Endometrial microvascular endothelial cells (primary cell): ENCODE results near the gene ITGA11. TPM values are rescaled to one million over a fixed set of nuclear protein-coding genes. Genes with fewer than 3 reads are reported as not detected.

Source experiments
- in situ Hi-C: cut with HindIII; loops from 2 replicates; pipeline ENCODE4 v1.10.0; 2017; ENCODE audit warnings: low sequenced_read_pairs, low pct_unique_long_range_greater_than_20kb; ENCODE audit errors: inconsistent ontology term
- total RNA-seq: library from RNA; depleted of rRNA; stranded (reverse); fragments of >200 nt; gene quantifications from one replicate; pipeline ENCODE4 v1.2.3, GENCODE V29; 2015; ENCODE audit errors: inconsistent ontology term

The ITGA11 gene
- total RNA-seq, 1 donor from 2014 or later, result 0.19 TPM

- in situ Hi-C loops, result no loop called here
Observed at GRCh38 chr15:68383161-68384074, 48.5 kb downstream of the ITGA11 start.

DNA sequence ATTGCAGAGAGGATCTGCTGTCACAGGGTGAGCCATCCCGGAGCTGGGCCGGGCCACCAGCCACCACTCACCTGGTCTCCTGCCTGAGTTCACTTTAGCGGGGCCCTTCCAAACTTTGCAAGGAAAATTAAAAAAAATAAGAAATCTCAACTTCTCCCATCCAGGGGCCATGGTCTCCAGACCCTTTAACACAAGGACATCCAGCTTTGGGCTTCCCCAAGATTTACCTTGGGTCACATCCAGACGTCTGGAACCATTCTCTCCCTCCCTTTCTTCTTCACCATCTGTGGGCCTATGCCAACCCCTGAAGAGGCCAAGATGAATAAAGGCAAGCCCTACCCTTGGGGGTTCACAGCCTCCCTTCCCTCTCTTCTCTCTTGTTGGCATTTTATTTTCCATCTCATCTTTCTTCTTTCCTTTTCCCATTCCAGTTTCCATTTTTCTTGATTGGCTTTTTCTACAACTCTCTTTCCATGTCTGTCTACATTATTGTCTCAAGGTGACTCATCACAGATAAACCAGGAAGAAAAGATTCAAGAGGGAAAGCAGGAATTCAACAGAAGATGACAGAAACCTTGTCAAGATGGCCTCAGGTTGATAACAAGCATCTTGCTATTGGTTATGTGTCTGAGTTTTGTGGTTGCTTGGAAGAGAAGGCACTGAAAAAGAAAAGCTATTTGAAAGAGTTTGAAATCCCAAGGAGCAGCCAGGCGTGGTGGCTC is 49.5 kb downstream of the ITGA11 start:
- in situ Hi-C loops, result no loop called here

DNA sequence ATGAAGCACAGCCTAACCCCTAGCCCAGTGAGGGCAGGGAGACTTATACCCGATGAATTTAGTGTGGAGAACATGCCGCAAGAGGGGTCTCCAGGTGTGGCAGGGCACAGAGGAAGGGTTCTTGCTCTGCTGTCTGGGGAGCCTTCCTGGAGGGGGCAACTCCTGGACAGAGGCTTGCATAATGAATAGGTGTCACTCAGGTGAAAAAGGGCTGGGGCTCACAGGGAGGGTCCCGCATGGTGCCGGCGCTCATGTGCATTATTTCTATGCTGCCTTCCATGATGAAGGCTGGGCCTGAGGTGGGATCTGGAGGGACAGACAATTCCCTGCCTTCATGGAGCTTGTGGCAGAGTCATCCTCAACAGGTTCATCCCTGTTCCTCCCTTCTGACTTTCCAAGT is 51.5 kb downstream of the ITGA11 start:
- in situ Hi-C loops, result no loop called here

GRCh38 chr15:68379759-68380290 is 52.1 kb downstream of the ITGA11 start:
- in situ Hi-C loops, result no loop called here

GRCh38 chr15:68379058-68379758 is 52.8 kb downstream of the ITGA11 start:
- in situ Hi-C loops, result no loop called here

- in situ Hi-C loops, result no loop called here
Observed at GRCh38 chr15:68378595-68378994, 53.4 kb downstream of the ITGA11 start.

GRCh38 chr15:68377766-68378165 is 54.2 kb downstream of the ITGA11 start:
- in situ Hi-C loops, result no loop called here

- in situ Hi-C loops, result no loop called here
Observed at GRCh38 chr15:68376447-68377060, 55.4 kb downstream of the ITGA11 start.

GRCh38 chr15:68375716-68376220 is 56.2 kb downstream of the ITGA11 start:
- in situ Hi-C loops, result no loop called here

DNA sequence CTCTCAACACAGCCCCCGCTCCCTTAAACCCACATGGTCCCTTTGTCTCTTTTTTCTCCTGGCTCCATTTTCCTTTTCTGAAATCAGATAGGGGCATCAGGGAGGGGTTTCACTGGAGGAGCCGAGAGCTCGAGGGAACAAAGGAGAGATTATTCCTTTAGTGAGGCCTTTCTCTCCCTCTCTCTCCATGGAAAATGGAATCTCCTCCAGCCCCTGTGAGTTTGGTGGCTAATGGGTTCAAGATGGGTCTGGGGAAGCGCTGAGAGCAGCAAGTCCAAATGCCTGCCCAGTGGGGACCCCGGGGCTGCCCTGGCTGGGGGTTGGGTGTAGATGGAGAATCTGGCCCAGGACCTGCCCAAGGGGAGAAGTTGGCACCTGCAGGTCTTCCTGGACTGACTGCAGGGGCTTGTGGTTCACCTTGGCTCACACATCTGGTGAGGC is 56.8 kb downstream of the ITGA11 start:
- in situ Hi-C loops, result no loop called here

DNA sequence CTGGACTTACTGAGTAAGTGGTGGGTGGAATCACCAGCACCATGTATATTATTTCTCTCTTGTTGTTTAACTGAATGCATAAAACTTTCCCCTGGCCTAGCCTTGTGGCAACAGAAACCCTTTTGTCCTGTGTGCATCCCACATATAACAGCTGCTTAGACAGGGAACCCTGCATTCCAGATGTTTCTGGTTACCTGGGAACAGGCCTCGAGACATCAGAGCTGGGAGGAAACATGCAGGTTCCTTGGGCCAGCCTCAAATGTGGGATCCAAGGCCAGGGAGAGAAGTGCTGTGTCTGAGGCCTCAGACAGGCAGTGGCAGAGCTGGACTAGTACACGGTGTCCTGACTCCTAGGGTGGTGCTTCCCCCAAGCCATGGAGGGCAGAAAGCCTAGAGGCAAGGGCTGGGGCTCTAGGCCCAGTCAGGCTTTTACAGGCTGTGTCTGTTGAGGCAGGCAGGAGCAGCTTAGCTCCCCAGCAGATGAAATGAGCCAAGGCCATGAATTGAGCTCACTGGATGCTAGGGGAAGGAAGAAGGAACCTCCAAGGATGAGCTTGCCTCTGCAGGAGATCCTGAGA is 57.7 kb downstream of the ITGA11 start:
- in situ Hi-C loops, result no loop called here

DNA sequence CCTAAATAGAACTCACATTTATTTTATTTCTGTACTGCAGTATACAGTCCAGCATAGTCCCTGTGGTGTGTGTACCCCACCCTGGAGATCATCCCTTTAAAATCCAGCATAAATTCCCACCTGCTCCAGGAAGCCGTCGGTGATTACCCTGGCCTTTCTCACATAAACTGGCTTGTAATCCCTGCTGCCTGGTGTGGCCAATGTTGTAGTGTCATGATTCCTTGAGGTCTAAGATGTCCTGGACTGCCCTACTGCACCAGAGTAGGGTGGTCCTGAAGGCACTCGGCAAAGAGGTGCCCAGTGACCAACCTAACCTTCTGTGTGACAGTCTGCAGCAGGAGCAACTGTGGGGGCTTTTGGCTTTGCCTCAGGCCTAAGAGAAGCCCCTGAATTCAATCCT is 58.9 kb downstream of the ITGA11 start:
- in situ Hi-C loops, result no loop called here

- in situ Hi-C loops, result no loop called here
Observed at GRCh38 chr15:68372291-68372811, 59.6 kb downstream of the ITGA11 start.

GRCh38 chr15:68371851-68372250 is 60.1 kb downstream of the ITGA11 start:
- in situ Hi-C loops, result no loop called here

DNA sequence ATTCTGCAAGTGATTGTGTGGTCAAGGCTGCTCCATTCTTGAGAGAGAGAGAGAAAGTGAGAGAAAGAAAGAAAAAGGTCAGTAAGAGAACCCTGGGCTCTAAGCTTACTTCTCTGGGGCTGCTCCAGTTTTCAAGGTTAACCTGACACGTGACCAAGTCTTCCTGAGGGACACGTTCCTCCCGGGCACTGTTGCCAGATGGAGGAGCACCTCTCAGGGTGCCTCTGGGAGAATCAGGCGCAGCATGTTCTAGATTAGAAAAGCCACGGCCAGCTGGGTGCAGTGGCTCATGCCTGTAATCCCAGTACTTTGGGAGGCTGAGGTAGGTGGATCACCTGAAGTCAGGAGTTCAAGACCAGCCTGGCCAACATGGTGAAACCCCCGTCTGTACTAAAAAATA is 60.8 kb downstream of the ITGA11 start:
- in situ Hi-C loops, result no loop called here

DNA sequence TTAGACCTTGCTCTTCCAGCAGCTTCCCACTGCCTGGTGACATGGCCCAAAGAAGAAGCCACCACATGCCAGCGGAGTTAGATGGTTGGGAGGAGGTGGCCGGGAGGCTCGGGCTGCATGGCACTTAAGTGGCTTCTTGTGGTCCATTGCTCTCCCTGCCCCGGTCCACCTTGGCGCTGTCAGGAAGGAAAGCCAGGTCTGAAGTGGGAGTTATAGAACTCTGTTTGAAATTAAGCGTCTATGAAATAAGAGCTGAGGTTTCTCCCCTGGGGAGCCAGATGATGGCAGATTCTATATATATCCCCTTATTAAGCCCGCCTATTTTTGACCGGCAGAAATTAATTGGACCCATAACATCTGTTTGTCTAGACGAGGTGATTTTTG is 61.2 kb downstream of the ITGA11 start:
- in situ Hi-C loops, result no loop called here

DNA sequence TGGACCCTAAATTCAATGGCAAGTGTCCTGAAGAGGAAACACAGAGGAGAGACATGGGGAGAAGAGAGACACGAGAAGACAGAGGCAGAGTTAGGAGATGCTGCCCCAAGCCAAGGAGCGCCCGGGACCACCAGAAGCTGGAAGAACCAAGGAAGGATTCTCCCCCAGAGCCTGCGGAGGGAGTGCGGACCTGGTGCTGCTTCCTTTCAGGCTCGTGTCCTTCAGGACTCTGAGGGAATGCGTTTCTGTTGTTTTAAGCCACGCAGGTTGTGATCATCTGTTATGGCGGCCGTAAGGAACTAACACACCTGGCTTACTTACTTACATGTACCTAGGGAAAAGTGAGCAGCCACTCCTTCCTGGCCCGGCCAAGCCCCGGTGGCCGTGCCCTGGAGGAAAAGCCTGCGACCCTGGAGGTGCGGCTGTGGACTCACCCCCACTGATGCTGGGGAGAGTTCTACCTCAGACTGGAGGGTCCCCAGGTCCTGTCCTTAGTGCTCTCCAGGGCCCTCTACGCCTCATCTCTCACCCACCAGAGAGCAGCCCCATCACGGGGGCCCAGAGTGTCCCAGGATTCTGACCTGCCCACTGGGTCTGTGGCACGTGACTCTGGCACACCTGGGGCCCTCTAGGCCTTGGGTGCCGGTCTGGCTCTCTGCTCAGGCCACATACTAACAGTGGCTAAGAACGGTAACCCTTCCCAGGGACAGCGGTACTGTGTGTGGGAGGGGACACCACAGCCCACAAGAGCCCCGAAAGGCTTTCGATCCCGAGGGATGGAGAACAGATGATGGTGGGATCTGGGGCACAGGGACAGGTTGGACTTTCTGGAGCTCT is 61.8 kb downstream of the ITGA11 start:
- in situ Hi-C loops, result no loop called here
